CD1c-positive myeloid dendritic cell (primary cell): ENCODE results near the gene RAB28.

Experiments used
- DNase-seq: peaks from one replicate; pipeline ENCODE4 v3.0.0-alpha.2; 2016; ENCODE audit errors: extremely low spot score

Gene RAB28

GRCh38 chr4:13484122-13484748 lies at the start of gene RAB28:
RAB28 (minus strand) TSS chr4:13484340.
- DNase-seq = peak; percentile 96

- DNase-seq = no peak
Measured at GRCh38 chr4:13531625-13531998, 47.5 kb upstream of the RAB28 start.

- no peak for DNase-seq
Measured at GRCh38 chr4:13530823-13531624, 46.9 kb upstream of the RAB28 start.

GRCh38 chr4:13529128-13529919 lies 45.2 kb upstream of the RAB28 start:
- DNase-seq = no peak

- no peak for DNase-seq
Measured at GRCh38 chr4:13528821-13529127, 44.6 kb upstream of the RAB28 start.

- DNase-seq = peak; percentile 53
Measured at GRCh38 chr4:13527981-13528820, 44.1 kb upstream of the RAB28 start.

- DNase-seq = no peak
Measured at GRCh38 chr4:13527192-13527980, 43.2 kb upstream of the RAB28 start.

- DNase-seq = no peak
Measured at GRCh38 chr4:13526658-13527057, 42.5 kb upstream of the RAB28 start.

- DNase-seq = no peak
Measured at GRCh38 chr4:13525606-13526281, 41.6 kb upstream of the RAB28 start.

GRCh38 chr4:13524504-13525243 lies 40.5 kb upstream of the RAB28 start:
- DNase-seq = no peak

GRCh38 chr4:13523591-13524503 lies 39.7 kb upstream of the RAB28 start:
- no peak for DNase-seq

GRCh38 chr4:13523105-13523477 lies 39.0 kb upstream of the RAB28 start:
- DNase-seq = no peak

GRCh38 chr4:13522282-13523104 lies 38.4 kb upstream of the RAB28 start:
- no peak for DNase-seq

- no peak for DNase-seq
Measured at GRCh38 chr4:13521047-13521446, 36.9 kb upstream of the RAB28 start.

- no peak for DNase-seq
Measured at GRCh38 chr4:13516315-13516860, 32.2 kb upstream of the RAB28 start.

GRCh38 chr4:13515268-13515667 lies 31.1 kb upstream of the RAB28 start:
- no peak for DNase-seq

- DNase-seq = no peak
Measured at GRCh38 chr4:13514722-13515121, 30.6 kb upstream of the RAB28 start.

- no peak for DNase-seq
Measured at GRCh38 chr4:13511101-13511500, 27.0 kb upstream of the RAB28 start.
